Lower leg skin (tissue), 4 donors: ENCODE data around the gene PLIN3. TPM values are rescaled to one million over a fixed set of nuclear protein-coding genes. Genes with fewer than 3 reads are reported as not detected.
A peak's percentile ranks its signal among the peaks of the same experiment; 100 is the strongest.
"Not testable (repeated sequence)": the region's sequence is repeated elsewhere in the genome, so short reads cannot be mapped to it uniquely, and the experiment has no call there.

Experiments used
- DNase-seq, 2 donors: peaks; one replicate each; pipeline ENCODE4 v3.0.0-alpha.2; 2019; ENCODE audit warnings: low spot score in 2 of 2
- H3K4me3 ChIP-seq: fragments of 200-600 bp; sonication (generic); 2 replicates; pipeline ENCODE4 v1.5.1; 2017; ENCODE audit warnings: mild to moderate bottlenecking, low read depth; ENCODE audit not compliant: poor library complexity, severe bottlenecking
- CTCF ChIP-seq, 3 donors: fragments of 450-650 bp; IDR thresholded peaks; one replicate each; pipeline ENCODE4 v1.5.1; 2016; ENCODE audit warnings: antibody characterized with exemption in 3 of 3, mild to moderate bottlenecking in 3 of 3, moderate library complexity in 2 of 3
- POLR2A ChIP-seq, 2 donors: fragments of 450-650 bp; IDR thresholded peaks; one replicate each; pipeline ENCODE4 v1.6.1; 2016 to 2017; ENCODE audit warnings: antibody characterized with exemption in 2 of 2, mild to moderate bottlenecking in 1 of 2, moderate library complexity in 1 of 2
- WGBS, 2 donors: methylation state at CpG; one replicate each; pipeline ENCODE4 v1.1.5; 2018; 5-methylcytosine and 5-hydroxymethylcytosine counted together
- intact Hi-C: fragments of 100-400 bp; cut with DNase I; formaldehyde crosslinking; loops from one replicate; pipeline ENCODE4 v1.15.0; 2023; ENCODE audit warnings: low total_unique reads
- total RNA-seq, 4 donors: library from RNA; depleted of rRNA; stranded (reverse); fragments of >200 nt; gene quantifications; one replicate each; pipeline ENCODE4 v1.1.0, GENCODE V29; 2016

PLIN3 gene
- total RNA-seq, 4 donors from 2014 or later = 59.6 to 92.3 (median 68.5) TPM

GRCh38 chr19:4852484-4852883 lies 15.0 kb downstream of the PLIN3 start:
- no peak for TF ChIP-seq POLR2A (IDR thresholded peaks at IDR 0.05)
- no peak for TF ChIP-seq CTCF (IDR thresholded peaks at IDR 0.05)
- 91 to 94% methylated on average over 6 of the region's 6 CpGs for WGBS, 2 donors
- DNase-seq = no peak
- intact Hi-C loops = loop anchor here (5.0 kb wide), 1 partner anchor 40 kb away; no protein-coding TSS in a partner anchor
- no peak overlapping the region for H3K4me3 ChIP-seq

- intact Hi-C loops = loop anchor here (5.0 kb wide), 1 partner anchor 39 kb away; no protein-coding TSS in a partner anchor
- peak; percentile 42 to 93 for DNase-seq
- TF ChIP-seq POLR2A (IDR thresholded peaks at IDR 0.05) (no peak), CTCF (IDR thresholded peaks at IDR 0.05) (peak in 1 of 3 donors; percentile 75)
- no peak overlapping the region for H3K4me3 ChIP-seq
- 77 to 84% methylated on average over 41 to 42 of the region's 42 CpGs for WGBS, 2 donors
These were observed 15.7 kb downstream of the PLIN3 start for GRCh38 chr19:4851551-4852290.

DNA sequence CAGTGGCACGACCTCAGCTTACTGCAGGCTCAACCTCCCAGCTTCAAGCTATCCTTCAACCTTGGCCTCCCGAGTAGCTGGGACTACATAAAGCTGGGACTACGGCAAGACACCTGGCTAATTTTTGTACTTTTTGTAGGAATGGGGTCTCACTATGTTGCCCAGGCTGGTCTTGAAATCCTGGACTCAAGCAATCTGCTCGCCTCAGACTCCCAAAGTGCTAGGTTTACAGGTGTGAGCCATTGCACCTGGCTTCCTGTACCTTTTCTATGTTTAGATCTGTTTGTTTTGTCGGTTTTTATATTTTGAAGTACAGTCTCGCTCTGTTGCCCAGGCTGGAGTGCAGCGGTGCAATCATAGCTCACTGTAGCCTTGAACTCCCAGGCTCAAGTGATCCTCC lies 18.4 kb downstream of the PLIN3 start:
- WGBS, 2 donors = 94 to 96% methylated on average over 7 of the region's 7 CpGs
- H3K4me3 ChIP-seq = no peak overlapping the region
- DNase-seq = no peak
- TF ChIP-seq POLR2A (IDR thresholded peaks at IDR 0.05) = no peak
- no peak for TF ChIP-seq CTCF (IDR thresholded peaks at IDR 0.05)
- intact Hi-C loops = no loop called here

DNA sequence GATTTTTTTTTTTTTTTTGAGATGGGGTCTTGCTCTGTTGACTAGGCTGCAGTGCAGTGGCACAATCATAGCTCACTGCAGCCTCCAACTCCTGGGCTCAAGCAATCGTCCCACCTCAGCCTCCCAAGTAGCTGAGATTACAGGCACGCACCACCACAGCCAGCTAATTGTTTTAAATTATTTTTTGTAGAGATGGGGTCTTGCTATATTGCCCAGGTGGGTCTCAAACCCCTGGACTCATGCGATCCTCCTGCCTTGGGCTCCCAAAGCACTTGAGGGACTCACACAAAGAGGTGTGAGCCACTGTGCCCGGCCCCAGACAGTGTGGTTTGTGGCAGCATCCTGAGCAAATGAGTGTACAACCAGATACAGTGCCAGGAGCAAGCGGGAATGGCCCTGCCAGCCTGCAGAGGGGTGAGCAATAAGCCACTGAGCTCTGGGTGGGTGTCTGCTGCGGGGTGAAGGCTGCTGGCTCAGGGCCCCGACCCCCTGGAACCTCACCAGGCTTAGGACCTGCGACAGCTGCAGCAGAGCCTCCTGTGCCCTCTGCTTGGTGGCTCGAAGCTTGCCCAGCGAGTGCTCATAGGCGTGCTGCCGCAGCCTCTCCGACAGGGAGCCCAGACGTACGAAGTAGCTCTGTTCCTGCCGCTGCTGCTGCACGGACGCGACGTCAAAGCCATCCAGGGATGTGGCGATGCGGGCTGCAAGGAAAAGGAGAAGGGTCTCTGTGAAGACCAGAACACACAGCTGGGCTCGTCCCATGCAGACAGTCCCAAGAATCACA lies 20.1 kb downstream of the PLIN3 start:
- 96 to 97% methylated on average over 23 of the region's 23 CpGs for WGBS, 2 donors
- DNase-seq = no peak
- no peak for TF ChIP-seq CTCF (IDR thresholded peaks at IDR 0.05)
- TF ChIP-seq POLR2A (IDR thresholded peaks at IDR 0.05) = no peak
- H3K4me3 ChIP-seq = no peak overlapping the region
- intact Hi-C loops = no loop called here

DNA sequence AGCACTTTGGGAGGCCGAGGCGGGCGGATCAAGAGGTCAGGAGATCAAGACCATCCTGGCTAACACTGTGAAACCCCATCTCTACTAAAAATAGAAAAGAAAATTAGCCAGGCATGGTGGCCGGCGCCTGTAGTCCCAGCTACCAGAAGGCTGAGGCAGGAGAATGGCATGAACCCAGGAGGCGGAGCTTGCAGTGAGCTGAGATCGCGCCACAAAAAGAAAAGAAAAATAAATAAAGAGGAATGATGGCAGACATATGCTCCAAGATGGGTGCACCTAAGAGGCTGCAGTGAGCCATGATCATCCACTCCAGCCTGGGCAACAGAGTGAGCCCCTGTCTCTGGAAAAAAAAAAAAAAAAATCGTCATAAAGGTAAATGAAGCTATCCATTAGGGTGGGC lies 21.5 kb downstream of the PLIN3 start:
- DNase-seq, intact Hi-C loops, H3K4me3 ChIP-seq: not testable (repeated sequence)
- 56 to 73% methylated on average over 8 to 9 of the region's 9 CpGs for WGBS, 2 donors
